Left lung (tissue), 10 donors: ENCODE results near the gene ARFGAP3. TPM values are rescaled to one million over a fixed set of nuclear protein-coding genes. Genes with fewer than 3 reads are reported as not detected.

Experiments
- ATAC-seq: fragments of 200-7000 bp; cut with Tn5 transposase; one replicate; pipeline ENCODE4 v1.9.1; 2020; ENCODE audit warnings: moderate library complexity
- DNase-seq, 4 donors: peaks; one replicate each; pipeline ENCODE4 v3.0.0-alpha.2; 2013 to 2020
- H3K27ac ChIP-seq, 2 donors: fragments of 200-600 bp; sonication (generic) in 1 of 2; one replicate each; pipeline versions ENCODE4 v1.5.0 to v1.8.0; 2020 to 2021
- H3K27me3 ChIP-seq, 2 donors: fragments of 200-600 bp; sonication (generic) in 1 of 2; one replicate each; pipeline versions ENCODE4 v1.5.0 to v1.8.0; 2020 to 2021
- H3K36me3 ChIP-seq, 2 donors: fragments of 200-600 bp; sonication (generic) in 1 of 2; one replicate each; pipeline versions ENCODE4 v1.5.0 to v1.8.0; 2020 to 2021
- H3K4me1 ChIP-seq, 2 donors: fragments of 200-600 bp; one replicate each; pipeline ENCODE4 v1.8.0; 2021
- H3K4me3 ChIP-seq, 2 donors: fragments of 200-600 bp; sonication (generic) in 1 of 2; one replicate each; pipeline versions ENCODE4 v1.5.0 to v1.8.0; 2020 to 2021; ENCODE audit warnings: mild to moderate bottlenecking in 1 of 2
- H3K9me3 ChIP-seq, 2 donors: fragments of 200-600 bp; sonication (generic) in 1 of 2; one replicate each; pipeline versions ENCODE4 v1.5.0 to v1.8.0; 2020 to 2021
- CTCF ChIP-seq, 2 donors: fragments of 200-600 bp; sonication (generic) in 1 of 2; IDR thresholded peaks; one replicate each; pipeline versions ENCODE4 v1.5.0 to v1.8.0; 2021; ENCODE audit warnings: antibody characterized with exemption in 2 of 2
- intact Hi-C, 2 donors: fragments of 100-400 bp; cut with DNase I; formaldehyde crosslinking; loops; one replicate each; pipeline versions ENCODE4 v1.11.2 to v1.14.2; 2022
- polyA plus RNA-seq, 6 donors: library from polyadenylated mRNA; unstranded; fragments of 120-200 nt; gene quantifications; one replicate each; pipeline ENCODE4 v1.2.1, GENCODE V29; 2013; ENCODE audit not compliant: insufficient read length in 6 of 6
- total RNA-seq, 2 donors: library from RNA; stranded (reverse); fragmentation: NEBNext Ultra II Directional; extraction: Animal tissue kit (Norgen Biotek cat#: 25700); gene quantifications; one replicate each; pipeline ENCODE4 v1.2.1, GENCODE V29; 2021
- donor health status: DM: no; HTN: yes; CAD: no.
- donor health status: DM: no; HTN: no; CAD: no.

ARFGAP3 gene
- total and polyA plus RNA-seq, 8 donors, result 42.4 to 58.1 (median 49.6) TPM

- Histone ChIP-seq H3K27me3 (no peaks in the 10 kb centered on the region), H3K27ac (no peak overlapping the region), H3K4me3 (no peak overlapping the region), H3K4me1 (no peaks in the 10 kb centered on the region), H3K36me3 (peaks cover 0 to 96% of the 10 kb centered on the region in 2 donors), H3K9me3 (no peaks in the 10 kb centered on the region)
- no peak for ATAC-seq
- DNase-seq, result no peak
- no peak for TF ChIP-seq CTCF (IDR thresholded peaks at IDR 0.05)
- intact Hi-C loops, result no loop called here
Measured at GRCh38 chr22:42836026-42836425, 21.0 kb downstream of the ARFGAP3 start.

- H3K4me1 ChIP-seq, result no peaks in the 10 kb centered on the region
- no peak overlapping the region for H3K4me3 ChIP-seq
- ATAC-seq (no peak), DNase-seq (no peak)
- H3K9me3 ChIP-seq, result no peaks in the 10 kb centered on the region
- peaks cover 0 to 99% of the 10 kb centered on the region in 2 donors for H3K36me3 ChIP-seq
- H3K27ac ChIP-seq, result no peak overlapping the region
- TF ChIP-seq CTCF (IDR thresholded peaks at IDR 0.05), result no peak
- intact Hi-C loops, result no loop called here
- no peaks in the 10 kb centered on the region for H3K27me3 ChIP-seq
Measured at GRCh38 chr22:42834177-42834949, 22.7 kb downstream of the ARFGAP3 start.

- ATAC-seq (no peak), DNase-seq (no peak)
- H3K4me3 ChIP-seq, result no peak overlapping the region
- H3K27me3 ChIP-seq, result no peaks in the 10 kb centered on the region
- no peak for TF ChIP-seq CTCF (IDR thresholded peaks at IDR 0.05)
- intact Hi-C loops, result no loop called here
- no peaks in the 10 kb centered on the region for H3K4me1 ChIP-seq
- peaks cover 0 to 100% of the 10 kb centered on the region in 2 donors for H3K36me3 ChIP-seq
- H3K27ac ChIP-seq, result no peak overlapping the region
- no peaks in the 10 kb centered on the region for H3K9me3 ChIP-seq
Measured at GRCh38 chr22:42833104-42833503, 24.0 kb downstream of the ARFGAP3 start.

- no peaks in the 10 kb centered on the region for H3K4me1 ChIP-seq
- no peak overlapping the region for H3K4me3 ChIP-seq
- no peaks in the 10 kb centered on the region for H3K27me3 ChIP-seq
- no peak overlapping the region for H3K27ac ChIP-seq
- ATAC-seq (no peak), DNase-seq (no peak)
- peaks cover 0 to 100% of the 10 kb centered on the region in 2 donors for H3K36me3 ChIP-seq
- intact Hi-C loops, result no loop called here
- TF ChIP-seq CTCF (IDR thresholded peaks at IDR 0.05), result no peak
- H3K9me3 ChIP-seq, result no peaks in the 10 kb centered on the region
Measured at GRCh38 chr22:42831712-42832111, 25.4 kb downstream of the ARFGAP3 start.

- no peak for TF ChIP-seq CTCF (IDR thresholded peaks at IDR 0.05)
- H3K9me3 ChIP-seq, result no peaks in the 10 kb centered on the region
- no peaks in the 10 kb centered on the region for H3K27me3 ChIP-seq
- H3K4me1 ChIP-seq, result no peaks in the 10 kb centered on the region
- no peak for DNase-seq
- intact Hi-C loops, result no loop called here
- H3K27ac ChIP-seq, result no peak overlapping the region
- peaks cover 0 to 100% of the 10 kb centered on the region in 2 donors for H3K36me3 ChIP-seq
- no peak overlapping the region for H3K4me3 ChIP-seq
- no peak for ATAC-seq
Measured at GRCh38 chr22:42830161-42830560, 26.9 kb downstream of the ARFGAP3 start.
